HG02973 (cell line): ENCODE measurements around the gene NFATC1.

Experiments used
- ATAC-seq: cut with Tn5 transposase; IDR thresholded peaks from one replicate; pipeline ENCODE4 v1.9.1; 2021; ENCODE audit warnings: moderate library complexity; ENCODE audit not compliant: unreplicated experiment

NFATC1 gene

GRCh38 chr18:79529991-79530390, 134.3 kb downstream of the NFATC1 start:
- no peak for ATAC-seq

GRCh38 chr18:79530821-79531220, 135.1 kb downstream of the NFATC1 start:
- no peak for ATAC-seq

GRCh38 chr18:79531386-79531785, 135.7 kb downstream of the NFATC1 start:
- ATAC-seq, result no peak

GRCh38 chr18:79531926-79532312, 136.2 kb downstream of the NFATC1 start:
- no peak for ATAC-seq

GRCh38 chr18:79532313-79533007, 136.7 kb downstream of the NFATC1 start:
- ATAC-seq, result no peak

- no peak for ATAC-seq
Measured at GRCh38 chr18:79533146-79533545, 137.4 kb downstream of the NFATC1 start.

GRCh38 chr18:79533591-79533990, 137.9 kb downstream of the NFATC1 start:
- no peak for ATAC-seq

GRCh38 chr18:79534356-79534755, 138.6 kb downstream of the NFATC1 start:
- no peak for ATAC-seq

- no peak for ATAC-seq
Measured at GRCh38 chr18:79537758-79538157, 142.0 kb downstream of the NFATC1 start.

- no peak for ATAC-seq
Measured at GRCh38 chr18:79538635-79539034, 142.9 kb downstream of the NFATC1 start.

GRCh38 chr18:79540161-79540903, 144.6 kb downstream of the NFATC1 start:
- ATAC-seq, result no peak

GRCh38 chr18:79540904-79541282, 145.2 kb downstream of the NFATC1 start:
- no peak for ATAC-seq

GRCh38 chr18:79542213-79542612, 146.5 kb downstream of the NFATC1 start:
- no peak for ATAC-seq

- no peak for ATAC-seq
Measured at GRCh38 chr18:79542876-79543750, 147.4 kb downstream of the NFATC1 start.

- ATAC-seq, result no peak
Measured at GRCh38 chr18:79543861-79544385, 148.2 kb downstream of the NFATC1 start.

- ATAC-seq, result no peak
Measured at GRCh38 chr18:79544386-79544963, 148.7 kb downstream of the NFATC1 start.

GRCh38 chr18:79545255-79545654, 149.5 kb downstream of the NFATC1 start:
- no peak for ATAC-seq

- no peak for ATAC-seq
Measured at GRCh38 chr18:79545736-79546171, 150.0 kb downstream of the NFATC1 start.

- ATAC-seq, result no peak
Measured at GRCh38 chr18:79546781-79547272, 151.1 kb downstream of the NFATC1 start.

- no peak for ATAC-seq
Measured at GRCh38 chr18:79547413-79548076, 151.8 kb downstream of the NFATC1 start.
